ENCODE data around the gene MTPN.

GRCh38 chr7:135917721-135918120 lies 59.4 kb downstream of the MTPN start:
- no peak for TF ChIP-seq CTCF (IDR thresholded peaks at IDR 0.05; ENCODE audit: low read length)
- TF ChIP-seq EZH2 (optimal IDR thresholded peaks at IDR 0.05; ENCODE audit: low read depth, low read length), result no peak

Data from MM.1S (cell line).